ENCODE data around the gene IRX5. TPM values are rescaled to one million over a fixed set of nuclear protein-coding genes. Genes with fewer than 3 reads are reported as not detected.

Gene IRX5
- total and polyA plus RNA-seq, 2 of the 8 experiments (the other 6 are each of a cell fraction or from before 2014, with no cell fraction given), result 0.48 to 0.56 TPM

DNA sequence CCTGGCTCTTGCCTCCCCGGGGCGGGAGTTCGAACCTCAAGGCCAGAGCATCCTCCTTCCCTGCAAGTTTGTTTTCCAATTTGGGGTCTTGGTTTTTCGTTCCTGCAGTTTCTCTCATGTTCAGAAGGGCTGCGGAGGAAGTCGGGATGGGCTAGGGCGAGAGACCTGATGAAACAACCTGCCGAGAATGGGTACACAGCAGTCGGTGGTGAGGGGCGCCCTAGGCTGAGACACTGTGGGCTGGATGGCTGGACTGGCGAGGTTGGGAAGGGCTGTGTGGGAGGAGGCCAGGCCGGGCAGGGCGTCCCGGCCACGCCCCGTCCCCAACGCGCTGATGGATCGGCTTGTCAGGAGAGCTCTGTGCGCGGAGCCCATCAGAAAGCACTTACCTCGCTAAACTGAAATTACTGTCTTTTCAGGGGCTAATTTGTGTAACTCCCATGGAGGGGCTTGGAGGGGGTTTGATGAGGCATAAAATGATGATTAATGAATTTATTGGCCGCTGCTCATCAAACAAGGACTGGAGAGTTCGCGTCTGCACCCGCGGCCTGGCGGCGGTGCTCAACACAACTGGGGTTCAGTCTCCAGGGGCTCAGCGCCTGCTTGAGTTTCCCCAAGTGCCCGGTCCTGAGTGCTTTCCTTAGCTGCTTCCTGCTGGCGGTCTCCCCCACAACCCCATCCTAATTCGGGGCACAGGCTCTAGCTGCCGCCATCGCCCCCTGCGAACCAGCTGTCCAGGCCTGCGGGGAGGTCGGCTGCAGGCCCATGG, 9.0 kb downstream of the IRX5 start:
- H3K9me3 ChIP-seq (ENCODE audit: insufficient read depth in 2 of 2, low read depth in 1 of 2, low read length in 1 of 2), result no peaks in the 10 kb centered on the region; a peak in 1 of 4 replicates
- CTCF ChIA-PET (ENCODE audit: partially characterized antibody), result interaction anchor here (0.7 to 3.6 kb wide), 7 partner anchors 18 to 417 kb away, joined by 3 to 29 read pairs (median 3); no protein-coding TSS in a partner anchor
- H2BK5ac ChIP-seq (ENCODE audit: low read depth, low read length), result no peak overlapping the region
- no peak overlapping the region for H4K5ac ChIP-seq (ENCODE audit: insufficient read length, low read depth, low read length)
- no peak overlapping the region; the same call in 1 of the 2 replicates for H3K18ac ChIP-seq (ENCODE audit: extremely low read depth, low read length)
- no peak overlapping the region for H4K91ac ChIP-seq (replicated peaks; ENCODE audit: insufficient read length, low read length)
- DNase-seq (ENCODE audit: low read depth in 1 of 2, low spot score in 2 of 2), result peak in 1 of 2 experiments; percentile 71
- no peak overlapping the region for H2BK15ac ChIP-seq (ENCODE audit: low read length)
- H3K4ac ChIP-seq (replicated peaks; ENCODE audit: insufficient read length, low read depth, low read length), result no peak overlapping the region
- peaks cover 11% of the 10 kb centered on the region for H3K23me2 ChIP-seq (ENCODE audit: low read depth, low read length)
- no peak overlapping the region for H2BK20ac ChIP-seq (ENCODE audit: low read length)
- H3K9ac ChIP-seq (replicated peaks in 1 of 4; ENCODE audit: extremely low read depth in 1 of 4, low read depth in 3 of 4, low read length in 3 of 4), result no peak overlapping the region
- H3K27ac ChIP-seq (ENCODE audit: low read depth, low read length), result no peak overlapping the region
- TF ChIP-seq EZH2 (IDR thresholded peaks at IDR 0.05; ENCODE audit: low read depth, low read length, severe bottlenecking) (peak; percentile 55), CHD1 (IDR thresholded peaks at IDR 0.05; ENCODE audit: low read depth, low read length) (no peak), SUZ12 (IDR thresholded peaks at IDR 0.05; ENCODE audit: low read length) (peak; percentile 55; the same call in 1 of the 2 replicates), RNF2 (IDR thresholded peaks at IDR 0.05; ENCODE audit: borderline replicate concordance, low read depth, low read length, missing control alignments, poor library complexity, severe bottlenecking) (no peak), TAF7 (optimal IDR thresholded peaks at IDR 0.05; ENCODE audit: borderline replicate concordance, low read depth, low read length) (no peak)
- no peak overlapping the region for H3K56ac ChIP-seq (replicated peaks; ENCODE audit: insufficient read length, low read depth, low read length)
- no peak overlapping the region for H2AFZ ChIP-seq (ENCODE audit: low read length)
- no peak overlapping the region for H2AK5ac ChIP-seq (ENCODE audit: low read depth, low read length)
- H3K14ac ChIP-seq (ENCODE audit: insufficient read length), result no peak overlapping the region
- no peak overlapping the region for H4K8ac ChIP-seq (ENCODE audit: extremely low read depth, insufficient read depth, low read length)
- no peak for FAIRE-seq
- peak overlapping the region in 3 of 4 experiments; percentile 11 to 68 (median 23); a peak in 5 of 8 replicates for H3K4me3 ChIP-seq (ENCODE audit: extremely low read depth in 1 of 4, insufficient read depth in 2 of 4, low read depth in 3 of 4, low read length in 4 of 4)
- no peaks in the 10 kb centered on the region; a peak in 1 of 8 replicates for H3K36me3 ChIP-seq (ENCODE audit: control insufficient read depth in 2 of 4, insufficient read depth in 4 of 4, low read length in 3 of 4)
- H3K79me2 ChIP-seq (ENCODE audit: control insufficient read depth in 1 of 2, insufficient read depth in 2 of 2, low read length in 2 of 2), result no peaks in the 10 kb centered on the region
- peaks cover 0 to 28% (median 18%) of the 10 kb centered on the region in 4 experiments; a peak in 6 of 7 replicates for H3K4me1 ChIP-seq (replicated peaks in 1 of 4; ENCODE audit: control insufficient read depth in 3 of 4, insufficient read depth in 4 of 4, low read length in 3 of 4)
- peaks cover 42 to 73% (median 68%) of the 10 kb centered on the region in 4 experiments for H3K27me3 ChIP-seq (replicated peaks in 1 of 4; ENCODE audit: control insufficient read depth in 3 of 4, extremely low read depth in 1 of 4, insufficient read depth in 3 of 4, low read length in 3 of 4)
- 12% methylated on average over 37 of the region's 38 CpGs; no CpG with 5 or more reads in 1 of the 2 experiments for WGBS, 2 experiments (ENCODE audit: extremely low coverage in 1 of 2, insufficient coverage in 1 of 2, insufficient read length in 1 of 2, insufficient replicate concordance in 2 of 2, low coverage in 1 of 2, low lambda C conversion rate in 2 of 2, missing lambda C conversion rate in 1 of 2)
- H3K79me1 ChIP-seq (ENCODE audit: low read depth, low read length), result no peaks in the 10 kb centered on the region
- peak overlapping the region; percentile 23; the same call in 1 of the 2 replicates for H2BK12ac ChIP-seq (ENCODE audit: low read depth, low read length)
- H3K4me2 ChIP-seq (ENCODE audit: insufficient read depth in 1 of 2, low read depth in 2 of 2, low read length in 2 of 2), result peak overlapping the region; percentile 95 to 98
- no peak overlapping the region for H3K23ac ChIP-seq (ENCODE audit: insufficient read length)
- H2BK120ac ChIP-seq (replicated peaks; ENCODE audit: low read depth, low read length), result no peak overlapping the region
- POLR2A ChIA-PET (ENCODE audit: partially characterized antibody), result no interaction called here
- peaks cover 3 to 8% of the 10 kb centered on the region in 2 experiments for H4K20me1 ChIP-seq (replicated peaks in 1 of 2; ENCODE audit: control insufficient read depth in 1 of 2, insufficient read depth in 2 of 2, low read length in 2 of 2)

All from H1 (cell line).